Neural cell (in vitro differentiated cells): ENCODE data around the gene ITGB4.

Experiments used
- EP300 ChIP-seq: fragments of 450-650 bp; conservative IDR thresholded peaks from 2 replicates; pipeline ENCODE4 v1.6.1; 2014; ENCODE audit warnings: antibody characterized with exemption, mild to moderate bottlenecking, moderate library complexity; ENCODE audit not compliant: poor library complexity, severe bottlenecking
- EZH2 ChIP-seq: fragments of 200-600, 300-800 bp; shearing (Covaris generic), sonication (generic); IDR thresholded peaks from 2 replicates; pipeline ENCODE4 v1.6.1; 2014; ENCODE audit warnings: antibody characterized with exemption, low read length, borderline replicate concordance, mild to moderate bottlenecking; ENCODE audit not compliant: insufficient read depth, poor library complexity, severe bottlenecking
- MXI1 ChIP-seq: fragments of 450-650 bp; conservative IDR thresholded peaks from 2 replicates; pipeline ENCODE4 v1.6.1; 2014; ENCODE audit warnings: antibody characterized with exemption, mild to moderate bottlenecking; ENCODE audit not compliant: poor library complexity, severe bottlenecking
- POLR2AphosphoS5 ChIP-seq: IDR thresholded peaks from 2 replicates; pipeline ENCODE4 v1.6.1; 2012
- RAD21 ChIP-seq: fragments of 450-650 bp; conservative IDR thresholded peaks from 2 replicates; pipeline ENCODE4 v1.6.1; 2014; ENCODE audit warnings: antibody characterized with exemption, mild to moderate bottlenecking, moderate library complexity
- SMC3 ChIP-seq: fragments of 450-650 bp; conservative IDR thresholded peaks from 2 replicates; pipeline ENCODE4 v1.6.1; 2014; ENCODE audit warnings: antibody characterized with exemption, mild to moderate bottlenecking, moderate library complexity; ENCODE audit not compliant: poor library complexity
- TAF1 ChIP-seq: IDR thresholded peaks from 2 replicates; pipeline ENCODE4 v1.6.1; 2012; ENCODE audit warnings: low read depth
- TF ChIP-seq, protein P1 (sequence below): fragments of 450-650 bp; IDR thresholded peaks from 2 replicates; pipeline ENCODE4 v1.5.1; 2014; ENCODE audit warnings: antibody characterized with exemption, mild to moderate bottlenecking, moderate library complexity; ENCODE audit not compliant: poor library complexity, severe bottlenecking
- TF ChIP-seq, protein P2 (sequence below): IDR thresholded peaks from 2 replicates; pipeline ENCODE4 v1.6.1; 2012; ENCODE audit warnings: borderline replicate concordance

DNA sequence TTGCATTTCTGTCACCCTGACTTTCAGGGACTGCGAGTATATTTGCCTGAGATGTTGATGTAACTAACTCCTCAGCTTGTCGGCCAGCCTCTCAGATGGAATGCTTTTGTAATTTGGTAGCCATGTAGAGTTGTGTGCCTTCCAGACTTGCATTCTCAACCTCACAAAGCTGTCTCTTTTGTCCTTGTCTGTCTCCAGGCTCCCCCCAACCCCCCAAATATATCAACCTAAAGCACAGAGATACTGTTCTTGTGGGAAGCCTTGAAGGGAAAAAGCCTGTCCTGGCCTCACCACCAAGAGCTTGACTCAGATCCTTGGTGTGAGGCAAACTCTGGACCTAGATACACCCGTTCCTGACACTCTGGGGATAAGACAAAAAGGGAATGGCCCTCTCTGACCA is 35.8 kb upstream of the ITGB4 start:
- TF ChIP-seq, protein P1, sequence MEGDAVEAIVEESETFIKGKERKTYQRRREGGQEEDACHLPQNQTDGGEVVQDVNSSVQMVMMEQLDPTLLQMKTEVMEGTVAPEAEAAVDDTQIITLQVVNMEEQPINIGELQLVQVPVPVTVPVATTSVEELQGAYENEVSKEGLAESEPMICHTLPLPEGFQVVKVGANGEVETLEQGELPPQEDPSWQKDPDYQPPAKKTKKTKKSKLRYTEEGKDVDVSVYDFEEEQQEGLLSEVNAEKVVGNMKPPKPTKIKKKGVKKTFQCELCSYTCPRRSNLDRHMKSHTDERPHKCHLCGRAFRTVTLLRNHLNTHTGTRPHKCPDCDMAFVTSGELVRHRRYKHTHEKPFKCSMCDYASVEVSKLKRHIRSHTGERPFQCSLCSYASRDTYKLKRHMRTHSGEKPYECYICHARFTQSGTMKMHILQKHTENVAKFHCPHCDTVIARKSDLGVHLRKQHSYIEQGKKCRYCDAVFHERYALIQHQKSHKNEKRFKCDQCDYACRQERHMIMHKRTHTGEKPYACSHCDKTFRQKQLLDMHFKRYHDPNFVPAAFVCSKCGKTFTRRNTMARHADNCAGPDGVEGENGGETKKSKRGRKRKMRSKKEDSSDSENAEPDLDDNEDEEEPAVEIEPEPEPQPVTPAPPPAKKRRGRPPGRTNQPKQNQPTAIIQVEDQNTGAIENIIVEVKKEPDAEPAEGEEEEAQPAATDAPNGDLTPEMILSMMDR, result no peak
- TF ChIP-seq EZH2, result no peak
- TF ChIP-seq, protein P2, sequence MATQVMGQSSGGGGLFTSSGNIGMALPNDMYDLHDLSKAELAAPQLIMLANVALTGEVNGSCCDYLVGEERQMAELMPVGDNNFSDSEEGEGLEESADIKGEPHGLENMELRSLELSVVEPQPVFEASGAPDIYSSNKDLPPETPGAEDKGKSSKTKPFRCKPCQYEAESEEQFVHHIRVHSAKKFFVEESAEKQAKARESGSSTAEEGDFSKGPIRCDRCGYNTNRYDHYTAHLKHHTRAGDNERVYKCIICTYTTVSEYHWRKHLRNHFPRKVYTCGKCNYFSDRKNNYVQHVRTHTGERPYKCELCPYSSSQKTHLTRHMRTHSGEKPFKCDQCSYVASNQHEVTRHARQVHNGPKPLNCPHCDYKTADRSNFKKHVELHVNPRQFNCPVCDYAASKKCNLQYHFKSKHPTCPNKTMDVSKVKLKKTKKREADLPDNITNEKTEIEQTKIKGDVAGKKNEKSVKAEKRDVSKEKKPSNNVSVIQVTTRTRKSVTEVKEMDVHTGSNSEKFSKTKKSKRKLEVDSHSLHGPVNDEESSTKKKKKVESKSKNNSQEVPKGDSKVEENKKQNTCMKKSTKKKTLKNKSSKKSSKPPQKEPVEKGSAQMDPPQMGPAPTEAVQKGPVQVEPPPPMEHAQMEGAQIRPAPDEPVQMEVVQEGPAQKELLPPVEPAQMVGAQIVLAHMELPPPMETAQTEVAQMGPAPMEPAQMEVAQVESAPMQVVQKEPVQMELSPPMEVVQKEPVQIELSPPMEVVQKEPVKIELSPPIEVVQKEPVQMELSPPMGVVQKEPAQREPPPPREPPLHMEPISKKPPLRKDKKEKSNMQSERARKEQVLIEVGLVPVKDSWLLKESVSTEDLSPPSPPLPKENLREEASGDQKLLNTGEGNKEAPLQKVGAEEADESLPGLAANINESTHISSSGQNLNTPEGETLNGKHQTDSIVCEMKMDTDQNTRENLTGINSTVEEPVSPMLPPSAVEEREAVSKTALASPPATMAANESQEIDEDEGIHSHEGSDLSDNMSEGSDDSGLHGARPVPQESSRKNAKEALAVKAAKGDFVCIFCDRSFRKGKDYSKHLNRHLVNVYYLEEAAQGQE, result no peak
- TF ChIP-seq TAF1, result no peak
- no peak for TF ChIP-seq MXI1
- TF ChIP-seq POLR2AphosphoS5, result no peak
- TF ChIP-seq EP300, result no peak
- no peak for TF ChIP-seq RAD21
- no peak for TF ChIP-seq SMC3
